SU-DHL-6 (cell line): ENCODE results near the gene CLASP1.

Experiments used
- CTCF ChIP-seq: fragments of 200-600 bp; sonication (generic); IDR thresholded peaks from one replicate; pipeline ENCODE4 v1.5.1; 2017; ENCODE audit warnings: antibody characterized with exemption, mild to moderate bottlenecking, low read length, moderate library complexity; ENCODE audit not compliant: insufficient read depth, poor library complexity, severe bottlenecking
- EZH2phosphoT487 ChIP-seq: fragments of 200-600 bp; sonication (generic), shearing (Covaris generic); conservative IDR thresholded peaks from 2 replicates; pipeline ENCODE4 v1.6.1; 2018; ENCODE audit warnings: mild to moderate bottlenecking, antibody characterized with exemption, low read length, moderate library complexity, mixed read lengths

GRCh38 chr2:121643877-121644276 is 5.4 kb downstream of the CLASP1 start:
- TF ChIP-seq CTCF (no peak), EZH2phosphoT487 (no peak)
